SK-N-SH (cell line): ENCODE measurements around the gene MLANA.

Experiments used
- ELF1 ChIP-seq: IDR thresholded peaks from 2 replicates; pipeline ENCODE4 v1.4.0; 2012
- RAD21 ChIP-seq: IDR thresholded peaks from 2 replicates; pipeline ENCODE4 v1.6.1; 2012; ENCODE audit warnings: mild to moderate bottlenecking, low read length
- RFX5 ChIP-seq: IDR thresholded peaks from 2 replicates; pipeline ENCODE4 v1.6.1; 2012; ENCODE audit warnings: mild to moderate bottlenecking, improper control_type of control experiment, low read length
- TF ChIP-seq, protein P1 (sequence below): IDR thresholded peaks from 2 replicates; pipeline ENCODE4 v1.6.1; 2012; ENCODE audit warnings: mild to moderate bottlenecking, low read depth, low read length, moderate library complexity
- TF ChIP-seq, protein P2 (sequence below): fragments of 200-600 bp; sonication (generic); IDR thresholded peaks from 2 replicates; pipeline ENCODE4 v1.6.1; 2017; ENCODE audit warnings: antibody characterized with exemption, mild to moderate bottlenecking, moderate library complexity
- TF ChIP-seq, protein P3 (sequence below): fragments of 150-350 bp; IDR thresholded peaks from 2 replicates; pipeline ENCODE4 v1.6.1; 2017; ENCODE audit warnings: antibody characterized with exemption, low read length, low read depth, borderline replicate concordance

DNA sequence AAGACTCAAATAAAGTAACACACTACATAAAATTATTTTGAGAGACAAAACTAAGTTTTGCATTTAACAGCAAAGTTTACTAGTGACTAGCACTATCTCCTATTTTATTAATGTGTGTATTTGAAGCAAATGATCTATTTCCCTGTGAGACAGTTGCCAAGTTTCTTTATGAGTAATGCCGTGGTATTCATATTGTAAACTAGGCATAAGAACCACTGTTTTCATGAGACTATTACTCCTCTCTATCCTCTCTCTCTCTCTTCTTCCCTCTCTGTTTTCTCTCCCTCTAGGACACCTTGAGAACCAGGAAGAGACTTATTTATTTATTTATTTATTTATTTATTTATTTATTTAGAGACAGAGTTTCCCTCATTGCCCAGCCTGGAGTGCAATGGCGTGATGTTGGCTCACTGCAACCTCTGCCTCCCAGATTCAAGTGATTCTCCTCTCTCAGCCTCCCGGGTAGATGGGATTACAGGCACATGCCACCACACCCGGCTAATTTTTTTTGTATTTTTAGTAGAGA, 61.1 kb downstream of the MLANA start:
- TF ChIP-seq, protein P1, sequence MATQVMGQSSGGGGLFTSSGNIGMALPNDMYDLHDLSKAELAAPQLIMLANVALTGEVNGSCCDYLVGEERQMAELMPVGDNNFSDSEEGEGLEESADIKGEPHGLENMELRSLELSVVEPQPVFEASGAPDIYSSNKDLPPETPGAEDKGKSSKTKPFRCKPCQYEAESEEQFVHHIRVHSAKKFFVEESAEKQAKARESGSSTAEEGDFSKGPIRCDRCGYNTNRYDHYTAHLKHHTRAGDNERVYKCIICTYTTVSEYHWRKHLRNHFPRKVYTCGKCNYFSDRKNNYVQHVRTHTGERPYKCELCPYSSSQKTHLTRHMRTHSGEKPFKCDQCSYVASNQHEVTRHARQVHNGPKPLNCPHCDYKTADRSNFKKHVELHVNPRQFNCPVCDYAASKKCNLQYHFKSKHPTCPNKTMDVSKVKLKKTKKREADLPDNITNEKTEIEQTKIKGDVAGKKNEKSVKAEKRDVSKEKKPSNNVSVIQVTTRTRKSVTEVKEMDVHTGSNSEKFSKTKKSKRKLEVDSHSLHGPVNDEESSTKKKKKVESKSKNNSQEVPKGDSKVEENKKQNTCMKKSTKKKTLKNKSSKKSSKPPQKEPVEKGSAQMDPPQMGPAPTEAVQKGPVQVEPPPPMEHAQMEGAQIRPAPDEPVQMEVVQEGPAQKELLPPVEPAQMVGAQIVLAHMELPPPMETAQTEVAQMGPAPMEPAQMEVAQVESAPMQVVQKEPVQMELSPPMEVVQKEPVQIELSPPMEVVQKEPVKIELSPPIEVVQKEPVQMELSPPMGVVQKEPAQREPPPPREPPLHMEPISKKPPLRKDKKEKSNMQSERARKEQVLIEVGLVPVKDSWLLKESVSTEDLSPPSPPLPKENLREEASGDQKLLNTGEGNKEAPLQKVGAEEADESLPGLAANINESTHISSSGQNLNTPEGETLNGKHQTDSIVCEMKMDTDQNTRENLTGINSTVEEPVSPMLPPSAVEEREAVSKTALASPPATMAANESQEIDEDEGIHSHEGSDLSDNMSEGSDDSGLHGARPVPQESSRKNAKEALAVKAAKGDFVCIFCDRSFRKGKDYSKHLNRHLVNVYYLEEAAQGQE = no peak
- TF ChIP-seq RFX5 = no peak
- TF ChIP-seq, protein P2, sequence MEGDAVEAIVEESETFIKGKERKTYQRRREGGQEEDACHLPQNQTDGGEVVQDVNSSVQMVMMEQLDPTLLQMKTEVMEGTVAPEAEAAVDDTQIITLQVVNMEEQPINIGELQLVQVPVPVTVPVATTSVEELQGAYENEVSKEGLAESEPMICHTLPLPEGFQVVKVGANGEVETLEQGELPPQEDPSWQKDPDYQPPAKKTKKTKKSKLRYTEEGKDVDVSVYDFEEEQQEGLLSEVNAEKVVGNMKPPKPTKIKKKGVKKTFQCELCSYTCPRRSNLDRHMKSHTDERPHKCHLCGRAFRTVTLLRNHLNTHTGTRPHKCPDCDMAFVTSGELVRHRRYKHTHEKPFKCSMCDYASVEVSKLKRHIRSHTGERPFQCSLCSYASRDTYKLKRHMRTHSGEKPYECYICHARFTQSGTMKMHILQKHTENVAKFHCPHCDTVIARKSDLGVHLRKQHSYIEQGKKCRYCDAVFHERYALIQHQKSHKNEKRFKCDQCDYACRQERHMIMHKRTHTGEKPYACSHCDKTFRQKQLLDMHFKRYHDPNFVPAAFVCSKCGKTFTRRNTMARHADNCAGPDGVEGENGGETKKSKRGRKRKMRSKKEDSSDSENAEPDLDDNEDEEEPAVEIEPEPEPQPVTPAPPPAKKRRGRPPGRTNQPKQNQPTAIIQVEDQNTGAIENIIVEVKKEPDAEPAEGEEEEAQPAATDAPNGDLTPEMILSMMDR = no peak
- TF ChIP-seq ELF1 = no peak
- TF ChIP-seq, protein P3, sequence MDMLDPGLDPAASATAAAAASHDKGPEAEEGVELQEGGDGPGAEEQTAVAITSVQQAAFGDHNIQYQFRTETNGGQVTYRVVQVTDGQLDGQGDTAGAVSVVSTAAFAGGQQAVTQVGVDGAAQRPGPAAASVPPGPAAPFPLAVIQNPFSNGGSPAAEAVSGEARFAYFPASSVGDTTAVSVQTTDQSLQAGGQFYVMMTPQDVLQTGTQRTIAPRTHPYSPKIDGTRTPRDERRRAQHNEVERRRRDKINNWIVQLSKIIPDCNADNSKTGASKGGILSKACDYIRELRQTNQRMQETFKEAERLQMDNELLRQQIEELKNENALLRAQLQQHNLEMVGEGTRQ = no peak
- TF ChIP-seq RAD21 = no peak
